ENCODE data around the gene XPA.

- TF ChIP-seq CBX5 (IDR thresholded peaks at IDR 0.05; ENCODE audit: low read depth, low read length), result no peak
- no peak for TF ChIP-seq CHD2 (IDR thresholded peaks at IDR 0.05; ENCODE audit: low read length)
- no peak for TF ChIP-seq JUN (IDR thresholded peaks at IDR 0.05; ENCODE audit: low read depth, low read length)
- TF ChIP-seq EZH2 (IDR thresholded peaks at IDR 0.05; ENCODE audit: low read depth, low read length, severe bottlenecking), result no peak
- TF ChIP-seq E2F6 (IDR thresholded peaks at IDR 0.05), result no peak
- TF ChIP-seq, protein P1, sequence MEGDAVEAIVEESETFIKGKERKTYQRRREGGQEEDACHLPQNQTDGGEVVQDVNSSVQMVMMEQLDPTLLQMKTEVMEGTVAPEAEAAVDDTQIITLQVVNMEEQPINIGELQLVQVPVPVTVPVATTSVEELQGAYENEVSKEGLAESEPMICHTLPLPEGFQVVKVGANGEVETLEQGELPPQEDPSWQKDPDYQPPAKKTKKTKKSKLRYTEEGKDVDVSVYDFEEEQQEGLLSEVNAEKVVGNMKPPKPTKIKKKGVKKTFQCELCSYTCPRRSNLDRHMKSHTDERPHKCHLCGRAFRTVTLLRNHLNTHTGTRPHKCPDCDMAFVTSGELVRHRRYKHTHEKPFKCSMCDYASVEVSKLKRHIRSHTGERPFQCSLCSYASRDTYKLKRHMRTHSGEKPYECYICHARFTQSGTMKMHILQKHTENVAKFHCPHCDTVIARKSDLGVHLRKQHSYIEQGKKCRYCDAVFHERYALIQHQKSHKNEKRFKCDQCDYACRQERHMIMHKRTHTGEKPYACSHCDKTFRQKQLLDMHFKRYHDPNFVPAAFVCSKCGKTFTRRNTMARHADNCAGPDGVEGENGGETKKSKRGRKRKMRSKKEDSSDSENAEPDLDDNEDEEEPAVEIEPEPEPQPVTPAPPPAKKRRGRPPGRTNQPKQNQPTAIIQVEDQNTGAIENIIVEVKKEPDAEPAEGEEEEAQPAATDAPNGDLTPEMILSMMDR (IDR thresholded peaks at IDR 0.05; ENCODE audit: control extremely low read depth in 1 of 3, insufficient read depth in 1 of 3, low read depth in 1 of 3, low read length in 3 of 3), result no peak
- no peak for TF ChIP-seq POLR2A (IDR thresholded peaks at IDR 0.05; ENCODE audit: control extremely low read depth in 1 of 2, low read depth in 2 of 2, low read length in 2 of 2)
- no peak for TF ChIP-seq MAFK (IDR thresholded peaks at IDR 0.05; ENCODE audit: low read depth, low read length)
These were observed 20.7 kb upstream of the XPA start for GRCh38 chr9:97717866-97718265.
